ENCODE results near the gene MPZL2. TPM values are rescaled to one million over a fixed set of nuclear protein-coding genes. Genes with fewer than 3 reads are reported as not detected.

MPZL2 gene
- total and polyA plus RNA-seq, 8 donors: 6.0 to 20.7 (median 13.8) TPM

- no peak for DNase-seq
- no peak overlapping the region for H3K27ac ChIP-seq
Observed at GRCh38 chr11:118233850-118234249, 30.2 kb downstream of the MPZL2 start.

GRCh38 chr11:118233377-118233776 is 30.7 kb downstream of the MPZL2 start:
- H3K9me3 ChIP-seq: no peaks in the 10 kb centered on the region
- FAIRE-seq: no peak
- H3K27me3 ChIP-seq: no peaks in the 10 kb centered on the region
- TF ChIP-seq, protein P1, sequence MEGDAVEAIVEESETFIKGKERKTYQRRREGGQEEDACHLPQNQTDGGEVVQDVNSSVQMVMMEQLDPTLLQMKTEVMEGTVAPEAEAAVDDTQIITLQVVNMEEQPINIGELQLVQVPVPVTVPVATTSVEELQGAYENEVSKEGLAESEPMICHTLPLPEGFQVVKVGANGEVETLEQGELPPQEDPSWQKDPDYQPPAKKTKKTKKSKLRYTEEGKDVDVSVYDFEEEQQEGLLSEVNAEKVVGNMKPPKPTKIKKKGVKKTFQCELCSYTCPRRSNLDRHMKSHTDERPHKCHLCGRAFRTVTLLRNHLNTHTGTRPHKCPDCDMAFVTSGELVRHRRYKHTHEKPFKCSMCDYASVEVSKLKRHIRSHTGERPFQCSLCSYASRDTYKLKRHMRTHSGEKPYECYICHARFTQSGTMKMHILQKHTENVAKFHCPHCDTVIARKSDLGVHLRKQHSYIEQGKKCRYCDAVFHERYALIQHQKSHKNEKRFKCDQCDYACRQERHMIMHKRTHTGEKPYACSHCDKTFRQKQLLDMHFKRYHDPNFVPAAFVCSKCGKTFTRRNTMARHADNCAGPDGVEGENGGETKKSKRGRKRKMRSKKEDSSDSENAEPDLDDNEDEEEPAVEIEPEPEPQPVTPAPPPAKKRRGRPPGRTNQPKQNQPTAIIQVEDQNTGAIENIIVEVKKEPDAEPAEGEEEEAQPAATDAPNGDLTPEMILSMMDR (IDR thresholded peaks at IDR 0.05): no peak
- WGBS, 2 donors: 98% methylated on average over 5 of the region's 5 CpGs
- intact Hi-C loops (cut with DNase I): no loop called here
- no peaks in the 10 kb centered on the region for H3K4me1 ChIP-seq
- no peak overlapping the region for H3K4me3 ChIP-seq
- H3K36me3 ChIP-seq: peaks cover 0 to 39% (median 8%) of the 10 kb centered on the region in 3 donors
- DNase-seq: no peak
- H3K27ac ChIP-seq: no peak overlapping the region
- ATAC-seq: no peak

More at GRCh38 chr11:118233850-118234249, 30.2 kb downstream of the MPZL2 start:
- H3K9me3 ChIP-seq: no peaks in the 10 kb centered on the region
- H3K36me3 ChIP-seq: peaks cover 0 to 36% (median 8%) of the 10 kb centered on the region in 3 donors
- H3K4me3 ChIP-seq: no peak overlapping the region
- 67 to 84% methylated on average over 1 of the region's 1 CpG for WGBS, 2 donors
- H3K4me1 ChIP-seq: peaks cover 0 to 4% (median 0%) of the 10 kb centered on the region in 3 donors
- no peak for ATAC-seq
- no peaks in the 10 kb centered on the region for H3K27me3 ChIP-seq
- FAIRE-seq: no peak
- intact Hi-C loops (cut with DNase I): no loop called here
- TF ChIP-seq, protein P1 (IDR thresholded peaks at IDR 0.05): no peak

GRCh38 chr11:118232659-118233058 is 31.4 kb downstream of the MPZL2 start:
- ATAC-seq (no peak), DNase-seq (no peak), FAIRE-seq (no peak)
- H3K4me1 ChIP-seq: no peaks in the 10 kb centered on the region
- no peaks in the 10 kb centered on the region for H3K9me3 ChIP-seq
- intact Hi-C loops (cut with DNase I): no loop called here
- TF ChIP-seq, protein P1 (IDR thresholded peaks at IDR 0.05): no peak
- H3K36me3 ChIP-seq: peaks cover 0 to 39% (median 8%) of the 10 kb centered on the region in 3 donors
- H3K4me3 ChIP-seq: no peak overlapping the region
- no peak overlapping the region for H3K27ac ChIP-seq
- no peaks in the 10 kb centered on the region for H3K27me3 ChIP-seq
- WGBS, 2 donors: 73 to 82% methylated on average over 1 of the region's 1 CpG

DNA sequence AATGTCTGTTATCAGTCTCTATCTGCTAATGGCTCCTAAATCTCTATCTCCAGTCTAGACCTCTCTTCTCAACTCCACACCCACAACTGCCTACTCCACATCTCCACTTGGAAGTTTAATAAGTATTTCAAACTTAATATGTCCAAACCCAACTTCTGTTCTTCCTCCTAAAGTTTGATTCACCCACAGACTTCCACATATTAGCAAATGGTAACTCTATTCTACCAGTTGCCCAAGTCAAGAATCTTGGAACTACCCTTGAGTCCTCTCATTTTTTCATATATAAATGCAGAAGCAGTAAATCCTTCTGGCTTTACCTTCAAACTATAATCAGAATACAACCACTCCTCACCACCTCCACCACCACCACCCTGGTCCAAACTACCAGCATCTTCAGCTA is 32.6 kb downstream of the MPZL2 start:
- ATAC-seq: no peak
- no peak for DNase-seq
- no peak overlapping the region for H3K27ac ChIP-seq
- no peaks in the 10 kb centered on the region for H3K27me3 ChIP-seq
- TF ChIP-seq, protein P1 (IDR thresholded peaks at IDR 0.05): no peak
- FAIRE-seq: no peak
- no peaks in the 10 kb centered on the region for H3K9me3 ChIP-seq
- no peaks in the 10 kb centered on the region for H3K4me1 ChIP-seq
- H3K36me3 ChIP-seq: peaks cover 0 to 44% (median 8%) of the 10 kb centered on the region in 3 donors
- H3K4me3 ChIP-seq: no peak overlapping the region
- intact Hi-C loops (cut with DNase I): no loop called here

DNA sequence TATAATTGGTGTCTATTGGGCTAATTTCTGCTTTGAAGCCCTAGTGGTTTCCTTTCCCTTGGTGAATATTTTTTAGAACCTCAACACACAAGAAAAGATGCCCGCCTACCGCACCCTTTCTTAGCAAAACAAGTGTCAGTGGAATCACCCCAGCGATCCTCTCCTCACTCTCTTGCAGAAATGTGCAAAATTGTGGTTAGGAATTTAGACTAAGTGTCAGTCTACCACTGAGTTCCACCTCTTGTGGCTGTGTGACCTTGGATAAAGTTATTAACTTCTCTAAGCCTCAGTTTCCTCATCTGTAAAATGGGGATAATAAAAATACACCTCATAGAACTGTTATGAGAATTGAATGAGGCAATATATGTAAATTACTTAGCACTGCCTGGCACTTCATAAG is 34.0 kb downstream of the MPZL2 start:
- no peaks in the 10 kb centered on the region for H3K4me1 ChIP-seq
- peaks cover 0 to 46% (median 8%) of the 10 kb centered on the region in 3 donors for H3K36me3 ChIP-seq
- ATAC-seq (no peak), FAIRE-seq (no peak), DNase-seq (no peak)
- TF ChIP-seq, protein P1 (IDR thresholded peaks at IDR 0.05): no peak
- H3K4me3 ChIP-seq: no peak overlapping the region
- H3K27ac ChIP-seq: no peak overlapping the region
- 93 to 94% methylated on average over 3 of the region's 3 CpGs for WGBS, 2 donors
- H3K27me3 ChIP-seq: no peaks in the 10 kb centered on the region
- intact Hi-C loops (cut with DNase I): no loop called here
- H3K9me3 ChIP-seq: no peaks in the 10 kb centered on the region

All from pancreas (tissue), 10 donors.